Ovary (tissue), 3 donors: ENCODE results near the gene ADRM1.

ENCODE experiments used
- EP300 ChIP-seq: sonication (generic); formaldehyde crosslinking; IDR thresholded peaks from one replicate; pipeline ENCODE4 v1.6.1; 2017; ENCODE audit warnings: antibody characterized with exemption
- POLR2A ChIP-seq: fragments of 450-650 bp; IDR thresholded peaks from one replicate; pipeline ENCODE4 v1.6.1; 2017; ENCODE audit warnings: antibody characterized with exemption, mild to moderate bottlenecking, moderate library complexity
- TF ChIP-seq, protein P1 (sequence below), 3 donors: fragments of 450-650 bp in 2 of 3; fragments of 200-600 bp in 1 of 3; IDR thresholded peaks; one replicate each; pipeline versions ENCODE4 v1.5.1 to v1.8.0; 2016 to 2022; ENCODE audit warnings: antibody characterized with exemption in 3 of 3, mild to moderate bottlenecking in 1 of 3
- donor health status: DM: no; HTN: no; CAD: no.

- TF ChIP-seq, protein P1, sequence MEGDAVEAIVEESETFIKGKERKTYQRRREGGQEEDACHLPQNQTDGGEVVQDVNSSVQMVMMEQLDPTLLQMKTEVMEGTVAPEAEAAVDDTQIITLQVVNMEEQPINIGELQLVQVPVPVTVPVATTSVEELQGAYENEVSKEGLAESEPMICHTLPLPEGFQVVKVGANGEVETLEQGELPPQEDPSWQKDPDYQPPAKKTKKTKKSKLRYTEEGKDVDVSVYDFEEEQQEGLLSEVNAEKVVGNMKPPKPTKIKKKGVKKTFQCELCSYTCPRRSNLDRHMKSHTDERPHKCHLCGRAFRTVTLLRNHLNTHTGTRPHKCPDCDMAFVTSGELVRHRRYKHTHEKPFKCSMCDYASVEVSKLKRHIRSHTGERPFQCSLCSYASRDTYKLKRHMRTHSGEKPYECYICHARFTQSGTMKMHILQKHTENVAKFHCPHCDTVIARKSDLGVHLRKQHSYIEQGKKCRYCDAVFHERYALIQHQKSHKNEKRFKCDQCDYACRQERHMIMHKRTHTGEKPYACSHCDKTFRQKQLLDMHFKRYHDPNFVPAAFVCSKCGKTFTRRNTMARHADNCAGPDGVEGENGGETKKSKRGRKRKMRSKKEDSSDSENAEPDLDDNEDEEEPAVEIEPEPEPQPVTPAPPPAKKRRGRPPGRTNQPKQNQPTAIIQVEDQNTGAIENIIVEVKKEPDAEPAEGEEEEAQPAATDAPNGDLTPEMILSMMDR (IDR thresholded peaks at IDR 0.05) = no peak
- TF ChIP-seq EP300 = no peak
- no peak for TF ChIP-seq POLR2A
Observed at GRCh38 chr20:62296724-62297448, 5.9 kb upstream of the ADRM1 start.
